ENCODE results near the gene PDZK1IP1.

GRCh38 chr1:47215713-47216112 is 25.9 kb upstream of the PDZK1IP1 start:
- no peak for TF ChIP-seq CTCF (IDR thresholded peaks at IDR 0.05)
- TF ChIP-seq POLR2A (IDR thresholded peaks at IDR 0.05) = no peak

Measured in lower leg skin (tissue), 3 donors.